Measurements from ENCODE around the gene STK4.
A peak's percentile ranks its signal among the peaks of the same experiment; 100 is the strongest.

Gene STK4

DNA sequence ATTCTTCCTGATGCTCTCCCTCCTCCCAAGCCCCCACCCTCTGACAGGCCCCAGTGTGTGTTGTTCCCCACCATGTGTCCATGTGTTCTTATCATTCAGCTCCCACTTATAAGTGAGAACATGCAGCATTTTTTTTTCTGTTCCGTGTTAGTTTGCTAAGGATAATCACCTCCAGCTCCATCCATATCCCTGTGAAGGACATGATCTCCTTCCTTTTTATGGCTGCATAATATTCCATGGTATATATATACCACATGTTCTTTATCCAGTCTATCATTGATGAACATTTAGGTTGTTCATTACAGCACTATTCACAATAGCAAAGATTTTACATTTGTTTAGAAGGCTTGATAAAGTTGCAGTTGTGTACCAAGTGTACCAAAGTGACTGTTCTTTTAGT lies 76.7 kb downstream of the STK4 start:
- Mint-ChIP-seq H3K4me1 (peaks cover 57% of the 10 kb centered on the region), H3K27ac (peak overlapping the region; percentile 79)
- no peak for ATAC-seq

DNA sequence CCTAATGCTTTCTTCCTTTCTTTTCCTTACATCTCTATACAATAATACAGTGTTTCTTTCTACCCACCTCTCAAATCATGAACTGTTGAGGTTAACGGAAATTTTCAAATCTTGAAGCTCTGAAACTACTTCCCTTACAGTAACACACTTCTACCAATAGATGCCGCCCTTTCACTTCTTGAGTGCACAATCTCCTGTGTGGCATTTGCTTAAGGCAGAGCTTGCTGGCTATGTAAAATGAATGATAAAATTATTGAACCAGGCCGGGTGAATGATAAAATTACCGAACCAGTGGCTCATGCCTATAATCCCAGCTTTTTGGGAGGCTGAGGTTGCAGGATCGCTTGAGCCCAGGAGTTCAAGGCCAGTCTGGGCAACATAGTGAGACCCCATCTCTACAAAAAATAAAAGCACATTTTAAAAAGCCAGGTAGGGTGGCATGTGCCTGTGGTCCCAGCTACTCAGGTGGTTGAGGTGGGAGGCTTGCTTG lies 77.8 kb downstream of the STK4 start:
- peaks cover 98% of the 10 kb centered on the region for H3K36me3 Mint-ChIP-seq
- H3K27ac Mint-ChIP-seq, result peak overlapping the region; percentile 79
- no peaks in the 10 kb centered on the region for H3K9me3 Mint-ChIP-seq
- no peak overlapping the region for H3K4me3 Mint-ChIP-seq
- ATAC-seq, result peak; percentile 81
- DNase-seq (ENCODE audit: low spot score in 2 of 2), result peak in 1 of 2 donors; percentile 25
- peaks cover 64% of the 10 kb centered on the region for H3K4me1 Mint-ChIP-seq

More for the DNA sequence above, 76.7 kb downstream of the STK4 start:
- no peaks in the 10 kb centered on the region for H3K9me3 Mint-ChIP-seq
- H3K4me3 Mint-ChIP-seq, result no peak overlapping the region
- H3K36me3 Mint-ChIP-seq, result peaks cover 89% of the 10 kb centered on the region
- DNase-seq (ENCODE audit: low spot score in 2 of 2), result no peak

GRCh38 chr20:45044601-45045000 lies 78.3 kb downstream of the STK4 start:
- Mint-ChIP-seq H3K27ac (no peak overlapping the region), H3K4me3 (no peak overlapping the region), H3K4me1 (peaks cover 64% of the 10 kb centered on the region), H3K36me3 (peaks cover 98% of the 10 kb centered on the region), H3K9me3 (no peaks in the 10 kb centered on the region)
- no peak for DNase-seq (ENCODE audit: low spot score in 2 of 2)
- no peak for ATAC-seq

DNA sequence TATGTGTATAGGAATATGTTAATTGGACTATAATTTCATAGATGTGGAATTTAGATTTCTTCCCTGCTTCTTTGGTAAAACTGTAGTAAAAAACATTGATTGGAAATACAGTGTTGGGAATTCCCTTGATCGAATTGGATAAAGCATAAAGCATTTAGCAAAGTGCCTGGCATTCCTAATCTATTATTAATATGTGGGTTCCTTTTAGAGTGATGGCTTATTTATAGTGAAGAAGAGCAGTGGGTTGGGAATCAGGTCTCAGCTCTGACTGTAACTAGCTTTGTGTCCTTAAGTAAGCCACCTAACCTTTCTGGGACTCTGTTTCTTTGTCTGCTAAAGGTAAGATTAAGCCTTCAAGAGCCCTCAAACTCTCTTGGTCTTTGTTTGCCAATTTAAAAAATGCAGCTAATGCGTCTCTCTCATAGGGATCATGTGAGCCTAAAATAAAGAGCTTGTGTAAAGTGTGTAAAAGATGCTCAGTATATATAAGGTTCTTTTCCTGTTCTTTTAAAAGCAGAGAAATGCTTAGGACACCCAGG lies 81.3 kb downstream of the STK4 start:
- Mint-ChIP-seq H3K4me1 (peaks cover 58% of the 10 kb centered on the region), H3K9me3 (no peaks in the 10 kb centered on the region), H3K36me3 (peaks cover 93% of the 10 kb centered on the region), H3K27ac (peak overlapping the region; percentile 60), H3K4me3 (no peak overlapping the region)
- ATAC-seq (no peak), DNase-seq (ENCODE audit: low spot score in 2 of 2) (no peak)

GRCh38 chr20:45049438-45049837 lies 83.1 kb downstream of the STK4 start:
- no peaks in the 10 kb centered on the region for H3K9me3 Mint-ChIP-seq
- DNase-seq (ENCODE audit: low spot score in 2 of 2), result no peak
- H3K4me1 Mint-ChIP-seq, result peaks cover 58% of the 10 kb centered on the region
- H3K27ac Mint-ChIP-seq, result peak overlapping the region; percentile 91
- ATAC-seq, result no peak
- H3K36me3 Mint-ChIP-seq, result peaks cover 93% of the 10 kb centered on the region
- H3K4me3 Mint-ChIP-seq, result peak overlapping the region; percentile 50

DNA sequence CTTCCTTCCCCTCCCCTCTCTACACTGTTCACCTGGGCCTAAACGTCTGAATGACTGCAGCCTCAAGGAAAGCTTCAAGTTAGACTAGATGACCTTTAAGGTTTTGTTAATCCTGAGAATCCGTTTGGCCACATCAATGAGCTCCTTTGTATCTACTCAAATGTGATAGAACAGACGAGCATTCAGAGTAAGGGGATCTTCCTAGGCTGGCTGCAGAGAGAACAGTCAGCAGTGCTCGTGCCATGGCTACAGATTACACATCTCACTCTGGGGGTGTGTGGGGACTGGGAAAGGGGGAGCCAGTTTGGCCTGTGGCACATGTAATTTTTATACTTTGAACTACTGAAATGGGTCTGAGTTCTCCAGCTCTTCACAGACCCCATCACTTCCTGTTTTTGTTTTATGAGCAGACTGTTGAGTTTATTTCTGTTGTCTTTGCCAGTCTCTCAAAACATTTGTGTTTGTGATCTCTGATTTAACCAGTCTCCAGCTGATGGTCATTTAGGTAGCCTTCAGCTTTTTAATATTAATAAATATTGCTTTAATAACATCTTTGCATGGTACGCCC lies 83.7 kb downstream of the STK4 start:
- peak overlapping the region; percentile 91 for H3K27ac Mint-ChIP-seq
- H3K4me1 Mint-ChIP-seq, result peaks cover 61% of the 10 kb centered on the region
- H3K9me3 Mint-ChIP-seq, result no peaks in the 10 kb centered on the region
- DNase-seq (ENCODE audit: low spot score in 2 of 2) (no peak), ATAC-seq (peak; percentile 65)
- peaks cover 93% of the 10 kb centered on the region for H3K36me3 Mint-ChIP-seq
- peak overlapping the region; percentile 50 for H3K4me3 Mint-ChIP-seq

GRCh38 chr20:45051204-45052060 lies 85.1 kb downstream of the STK4 start:
- Mint-ChIP-seq H3K4me1 (peaks cover 76% of the 10 kb centered on the region), H3K27ac (peak overlapping the region; percentile 86), H3K9me3 (no peaks in the 10 kb centered on the region), H3K4me3 (no peak overlapping the region), H3K36me3 (peaks cover 93% of the 10 kb centered on the region)
- ATAC-seq (peak; percentile 61), DNase-seq (ENCODE audit: low spot score in 2 of 2) (no peak)

- DNase-seq (ENCODE audit: low spot score in 2 of 2) (no peak), ATAC-seq (peak; percentile 87)
- peak overlapping the region; percentile 18 for H3K4me3 Mint-ChIP-seq
- H3K36me3 Mint-ChIP-seq, result peaks cover 93% of the 10 kb centered on the region
- peak overlapping the region; percentile 86 for H3K27ac Mint-ChIP-seq
- H3K4me1 Mint-ChIP-seq, result peaks cover 81% of the 10 kb centered on the region
- no peaks in the 10 kb centered on the region for H3K9me3 Mint-ChIP-seq
These were observed 86.6 kb downstream of the STK4 start for GRCh38 chr20:45052698-45053429.

DNA sequence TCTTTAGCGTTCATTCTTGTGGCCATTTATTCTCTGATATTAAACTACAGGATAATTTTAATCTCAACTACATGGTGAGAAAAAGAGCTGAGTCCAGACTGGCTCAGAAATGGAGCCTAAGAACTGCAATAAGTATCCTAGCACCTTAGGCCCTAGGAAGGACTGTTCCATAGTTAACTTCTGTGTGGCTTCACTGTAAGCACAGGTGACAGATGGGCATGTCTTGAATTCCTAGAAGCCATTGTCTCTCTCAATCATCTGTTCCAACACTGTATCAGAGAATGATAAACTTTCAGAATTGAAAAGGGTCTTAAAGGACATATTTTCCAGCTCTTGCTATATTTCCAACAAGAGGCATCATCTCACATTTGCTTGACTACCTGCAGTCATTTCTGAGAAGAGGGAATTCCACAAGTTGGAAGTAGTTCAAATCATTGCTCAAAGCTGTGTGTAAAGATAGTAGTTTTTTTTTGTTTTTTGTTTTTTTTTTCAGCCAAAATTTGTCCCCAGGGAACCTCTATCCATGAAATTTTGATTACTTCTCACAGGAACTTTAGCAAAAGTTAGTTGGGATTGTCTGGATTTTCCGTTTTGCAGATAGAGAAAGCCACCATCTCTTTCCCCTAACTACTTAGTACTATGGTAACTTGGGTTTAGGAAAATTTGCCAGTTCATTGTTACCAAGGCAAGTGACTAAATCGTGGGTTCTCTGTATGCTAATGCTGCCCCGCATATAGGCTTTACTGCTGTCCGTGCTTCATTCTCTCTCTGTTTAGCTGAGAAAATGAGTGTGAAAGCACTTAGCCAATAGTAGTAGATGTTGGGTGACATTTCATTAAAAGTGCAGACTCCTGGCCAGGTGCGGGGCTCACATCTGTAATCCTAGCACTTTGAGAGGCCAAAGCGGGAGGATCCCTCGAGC lies 87.4 kb downstream of the STK4 start:
- H3K4me3 Mint-ChIP-seq, result peak overlapping the region; percentile 18
- H3K27ac Mint-ChIP-seq, result peak overlapping the region; percentile 86
- H3K9me3 Mint-ChIP-seq, result no peaks in the 10 kb centered on the region
- DNase-seq (ENCODE audit: low spot score in 2 of 2) (no peak), ATAC-seq (no peak)
- peaks cover 92% of the 10 kb centered on the region for H3K36me3 Mint-ChIP-seq
- peaks cover 83% of the 10 kb centered on the region for H3K4me1 Mint-ChIP-seq

- Mint-ChIP-seq H3K4me1 (peaks cover 78% of the 10 kb centered on the region), H3K4me3 (no peak overlapping the region), H3K9me3 (no peaks in the 10 kb centered on the region), H3K27ac (peak overlapping the region; percentile 54), H3K36me3 (peaks cover 91% of the 10 kb centered on the region)
- ATAC-seq (peak; percentile 40), DNase-seq (ENCODE audit: low spot score in 2 of 2) (no peak)
These were observed 88.7 kb downstream of the STK4 start for GRCh38 chr20:45055056-45055455.

DNA sequence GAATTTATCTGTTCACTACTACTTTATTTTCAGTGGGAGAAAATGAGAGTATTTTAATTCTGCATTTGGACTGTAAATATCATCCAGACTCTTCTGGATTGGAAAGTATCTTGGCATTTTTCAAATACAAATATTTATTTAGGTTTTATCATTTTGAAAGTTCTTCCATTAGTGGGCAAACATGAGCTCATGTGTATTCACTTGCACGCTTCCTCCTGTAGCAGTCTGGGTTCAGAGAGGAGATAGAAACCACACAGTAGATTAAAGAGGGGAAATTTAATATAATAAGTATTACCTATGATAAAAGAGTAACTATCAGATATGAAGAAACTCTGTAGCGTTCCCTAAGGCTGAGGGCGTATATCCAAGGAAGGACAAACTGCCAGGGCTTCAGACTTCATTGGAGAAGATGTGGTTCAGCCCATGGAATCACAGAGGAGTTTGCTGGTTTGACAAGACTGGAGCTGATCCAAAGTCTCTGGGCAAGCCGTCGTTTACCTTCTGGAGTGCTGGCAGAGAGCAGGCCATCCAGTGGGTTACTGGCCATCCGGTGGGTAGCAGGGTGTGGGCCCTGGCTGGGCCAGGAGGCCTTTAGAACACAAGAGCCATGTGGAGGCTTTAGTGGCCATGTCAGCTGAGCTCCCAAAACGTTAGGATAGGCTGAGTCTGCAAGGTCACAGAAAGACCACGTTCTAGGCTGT lies 90.3 kb downstream of the STK4 start:
- Mint-ChIP-seq H3K27ac (peak overlapping the region; percentile 54), H3K4me3 (no peak overlapping the region), H3K36me3 (peaks cover 98% of the 10 kb centered on the region), H3K9me3 (no peaks in the 10 kb centered on the region), H3K4me1 (peaks cover 84% of the 10 kb centered on the region)
- no peak for DNase-seq (ENCODE audit: low spot score in 2 of 2)
- no peak for ATAC-seq

DNA sequence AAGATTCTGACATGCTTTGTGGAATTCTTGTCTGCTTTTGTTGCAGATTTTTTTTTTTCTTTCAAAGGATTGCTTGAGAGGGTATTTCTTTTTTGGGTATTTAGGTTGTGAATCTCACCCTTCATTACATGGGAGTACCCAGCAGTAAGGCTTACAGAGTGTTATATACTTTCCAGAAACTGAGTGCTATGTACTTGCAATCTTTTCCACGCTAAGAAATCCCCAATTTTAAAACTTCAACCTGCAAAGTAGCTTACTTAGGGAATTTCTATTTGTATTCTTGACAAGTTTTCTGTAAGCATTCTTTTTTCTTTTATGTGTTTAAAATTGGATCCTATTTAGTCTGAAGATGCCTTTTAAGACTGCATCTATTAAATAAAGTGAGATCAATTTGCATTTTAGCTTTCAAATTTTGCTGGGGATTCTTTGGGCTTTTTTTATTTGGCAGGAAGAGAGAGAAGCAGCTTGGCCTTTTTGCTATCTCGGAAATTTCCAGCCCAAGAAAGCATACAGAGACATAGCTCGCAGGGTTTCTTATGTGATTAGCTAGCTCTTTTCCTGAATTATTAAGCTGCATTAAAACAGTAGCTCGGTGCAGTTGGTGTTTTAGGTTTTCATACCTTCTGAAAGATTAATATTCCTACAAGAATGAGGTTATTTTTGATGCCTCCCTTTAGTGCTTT lies 92.0 kb downstream of the STK4 start:
- Mint-ChIP-seq H3K27ac (peak overlapping the region; percentile 54), H3K36me3 (peaks cover 98% of the 10 kb centered on the region), H3K9me3 (no peaks in the 10 kb centered on the region), H3K4me1 (peaks cover 78% of the 10 kb centered on the region), H3K4me3 (no peak overlapping the region)
- ATAC-seq, result no peak
- no peak for DNase-seq (ENCODE audit: low spot score in 2 of 2)

DNA sequence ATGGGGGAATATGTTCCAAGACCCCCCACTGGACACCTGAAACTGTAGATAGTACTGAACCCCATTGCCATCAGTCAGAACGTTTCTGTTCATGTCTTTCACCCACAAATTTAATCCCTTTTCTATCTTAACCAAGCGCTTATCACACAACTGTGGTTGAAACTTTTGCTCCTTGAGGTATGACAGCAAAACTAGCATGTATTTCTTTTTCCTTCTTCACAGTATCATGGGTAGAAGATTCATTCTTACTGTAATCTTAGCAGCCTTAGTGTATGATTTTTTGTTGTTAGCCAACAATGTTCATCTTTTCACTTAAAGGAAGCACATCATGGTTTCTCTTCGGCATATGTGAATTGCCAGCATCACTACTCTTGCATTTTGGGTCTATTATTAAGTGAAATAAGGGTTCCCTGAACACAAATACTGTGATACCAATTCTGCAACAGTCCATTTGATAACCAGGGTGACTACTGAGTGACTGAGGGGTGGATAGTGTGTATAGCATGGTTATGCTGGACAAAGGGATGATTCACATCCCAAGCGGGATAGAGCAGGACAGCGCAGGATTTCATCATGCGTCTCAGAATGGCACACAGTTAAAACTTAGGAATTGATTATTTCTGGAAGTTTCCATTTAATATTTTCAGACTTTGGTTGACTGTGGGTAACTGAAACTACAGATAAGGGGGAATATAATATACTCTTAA lies 92.9 kb downstream of the STK4 start:
- Mint-ChIP-seq H3K4me1 (peaks cover 78% of the 10 kb centered on the region), H3K4me3 (no peak overlapping the region), H3K36me3 (peaks cover 98% of the 10 kb centered on the region), H3K27ac (peak overlapping the region; percentile 54), H3K9me3 (no peaks in the 10 kb centered on the region)
- DNase-seq (ENCODE audit: low spot score in 2 of 2) (no peak), ATAC-seq (peak; percentile 65)

Data from stimulated activated effector memory CD8-positive, alpha-beta T cell treated with anti-CD3 and anti-CD28 coated beads, Interleukin-12 subunit alpha, Interleukin-12 subunit beta, amount 100 ng/mL, for 72 hours (primary cell).